ENCODE data around the gene TSPAN16.

The TSPAN16 gene

DNA sequence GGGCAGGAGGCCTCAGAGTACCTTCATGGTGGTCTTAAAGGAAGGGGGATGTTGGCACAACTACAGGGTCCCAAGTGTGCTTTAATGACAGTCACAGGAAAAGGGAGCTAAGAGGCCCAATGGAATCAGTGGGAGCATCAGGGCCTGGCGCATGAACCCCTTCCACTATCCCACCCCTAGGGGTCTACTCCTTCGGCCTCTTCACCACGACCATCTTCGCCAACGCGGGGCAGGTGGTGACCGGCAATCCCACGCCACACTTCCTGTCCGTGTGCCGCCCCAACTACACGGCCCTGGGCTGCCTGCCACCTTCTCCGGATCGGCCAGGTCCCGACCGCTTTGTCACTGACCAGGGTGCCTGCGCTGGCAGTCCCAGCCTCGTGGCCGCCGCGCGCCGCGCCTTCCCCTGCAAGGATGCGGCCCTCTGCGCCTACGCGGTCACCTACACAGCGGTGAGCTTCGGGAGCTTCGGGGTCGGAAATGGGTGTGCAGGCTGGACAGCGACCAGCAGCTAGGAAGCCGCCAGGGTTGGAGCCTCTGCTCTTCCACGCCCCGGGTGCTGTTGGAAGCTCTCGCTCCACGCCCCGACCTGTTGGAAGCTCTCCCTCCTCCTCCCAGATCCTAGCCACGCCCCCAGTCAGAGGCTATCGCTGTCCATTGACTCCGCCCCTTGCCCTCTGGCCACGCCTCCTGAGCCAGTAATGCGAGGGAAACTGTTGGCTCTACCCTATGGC lies 65.2 kb downstream of the TSPAN16 start:
- TF ChIP-seq, protein P1, sequence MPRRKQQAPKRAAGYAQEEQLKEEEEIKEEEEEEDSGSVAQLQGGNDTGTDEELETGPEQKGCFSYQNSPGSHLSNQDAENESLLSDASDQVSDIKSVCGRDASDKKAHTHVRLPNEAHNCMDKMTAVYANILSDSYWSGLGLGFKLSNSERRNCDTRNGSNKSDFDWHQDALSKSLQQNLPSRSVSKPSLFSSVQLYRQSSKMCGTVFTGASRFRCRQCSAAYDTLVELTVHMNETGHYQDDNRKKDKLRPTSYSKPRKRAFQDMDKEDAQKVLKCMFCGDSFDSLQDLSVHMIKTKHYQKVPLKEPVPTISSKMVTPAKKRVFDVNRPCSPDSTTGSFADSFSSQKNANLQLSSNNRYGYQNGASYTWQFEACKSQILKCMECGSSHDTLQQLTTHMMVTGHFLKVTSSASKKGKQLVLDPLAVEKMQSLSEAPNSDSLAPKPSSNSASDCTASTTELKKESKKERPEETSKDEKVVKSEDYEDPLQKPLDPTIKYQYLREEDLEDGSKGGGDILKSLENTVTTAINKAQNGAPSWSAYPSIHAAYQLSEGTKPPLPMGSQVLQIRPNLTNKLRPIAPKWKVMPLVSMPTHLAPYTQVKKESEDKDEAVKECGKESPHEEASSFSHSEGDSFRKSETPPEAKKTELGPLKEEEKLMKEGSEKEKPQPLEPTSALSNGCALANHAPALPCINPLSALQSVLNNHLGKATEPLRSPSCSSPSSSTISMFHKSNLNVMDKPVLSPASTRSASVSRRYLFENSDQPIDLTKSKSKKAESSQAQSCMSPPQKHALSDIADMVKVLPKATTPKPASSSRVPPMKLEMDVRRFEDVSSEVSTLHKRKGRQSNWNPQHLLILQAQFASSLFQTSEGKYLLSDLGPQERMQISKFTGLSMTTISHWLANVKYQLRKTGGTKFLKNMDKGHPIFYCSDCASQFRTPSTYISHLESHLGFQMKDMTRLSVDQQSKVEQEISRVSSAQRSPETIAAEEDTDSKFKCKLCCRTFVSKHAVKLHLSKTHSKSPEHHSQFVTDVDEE (CRISPR knock-in tag; IDR thresholded peaks at IDR 0.05) = no peak
- no peak for TF ChIP-seq ZFP30 (CRISPR knock-in tag; IDR thresholded peaks at IDR 0.05)
- no peak for TF ChIP-seq ZFP3 (CRISPR knock-in tag; IDR thresholded peaks at IDR 0.05)
- no peak for TF ChIP-seq ZC3H10 (CRISPR knock-in tag; IDR thresholded peaks at IDR 0.05)
- TF ChIP-seq GLIS3 (CRISPR knock-in tag; IDR thresholded peaks at IDR 0.05) = no peak
- TF ChIP-seq RARB (CRISPR knock-in tag; IDR thresholded peaks at IDR 0.05) = no peak
- TF ChIP-seq POU6F1 (CRISPR knock-in tag; IDR thresholded peaks at IDR 0.05; ENCODE audit: borderline replicate concordance, low read depth) = no peak
- TF ChIP-seq SNAI2 (CRISPR knock-in tag; IDR thresholded peaks at IDR 0.05) = no peak
- ATAC-seq = no peak

DNA sequence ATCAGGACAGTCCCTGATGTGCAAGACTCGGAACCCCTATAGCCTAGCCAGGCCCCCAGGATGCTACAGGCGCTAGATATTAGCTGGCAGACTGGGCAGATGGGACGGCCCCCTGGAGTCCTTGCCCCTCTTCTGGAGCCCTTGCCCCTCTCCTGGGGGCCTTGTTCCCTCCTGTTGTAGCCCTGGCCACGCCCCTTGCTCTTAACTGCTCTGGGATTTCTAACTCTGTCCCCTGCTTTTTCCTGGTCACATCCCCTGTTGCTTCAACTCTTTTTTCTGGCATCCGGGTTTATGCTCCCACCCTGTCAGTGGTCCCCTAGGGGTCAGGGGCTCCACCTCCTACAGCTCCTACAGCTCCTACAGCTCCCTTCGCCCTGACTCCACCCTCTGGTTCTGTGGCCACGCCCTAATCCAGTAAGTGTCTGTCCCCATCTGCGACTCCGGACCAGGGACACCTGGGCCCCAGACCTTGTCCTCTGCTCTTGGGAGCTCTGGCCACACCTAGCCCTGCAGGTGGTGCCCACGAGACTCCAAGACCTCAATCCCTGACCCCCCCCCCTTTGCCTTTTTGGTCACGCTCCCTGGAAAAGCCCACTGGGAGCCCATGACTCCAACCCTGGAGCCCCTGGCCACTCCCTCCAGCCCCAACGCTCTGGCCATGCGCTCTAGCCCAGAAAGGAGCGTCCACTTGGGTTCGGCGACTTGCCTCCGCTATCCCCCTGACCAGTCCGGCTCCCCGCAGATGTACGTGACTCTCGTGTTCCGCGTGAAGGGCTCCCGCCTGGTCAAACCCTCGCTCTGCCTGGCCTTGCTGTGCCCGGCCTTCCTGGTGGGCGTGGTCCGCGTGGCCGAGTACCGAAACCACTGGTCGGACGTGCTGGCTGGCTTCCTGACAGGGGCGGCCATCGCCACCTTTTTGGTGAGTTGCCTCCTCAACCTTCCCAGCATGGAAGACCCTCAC lies 66.1 kb downstream of the TSPAN16 start:
- ATAC-seq = no peak

DNA sequence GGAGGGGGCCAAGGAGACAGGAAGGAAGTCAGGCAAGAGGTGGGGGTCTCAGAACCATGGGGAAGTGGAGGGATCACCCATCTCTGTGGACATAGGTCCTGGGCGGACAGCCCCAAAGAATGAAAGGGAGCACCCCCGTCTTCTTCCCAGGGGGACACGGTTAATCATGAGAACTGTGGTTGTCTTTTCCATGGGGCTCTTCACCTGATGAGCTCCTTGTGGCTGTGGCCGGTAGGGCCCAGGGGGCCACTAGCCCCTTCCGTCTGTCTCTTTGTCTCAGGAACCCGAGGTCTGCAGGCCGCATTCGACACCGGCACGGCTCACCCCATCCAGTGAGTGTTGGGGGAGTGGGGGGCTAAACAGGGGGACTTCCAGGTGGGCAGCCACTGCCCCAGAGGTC lies 67.9 kb downstream of the TSPAN16 start:
- no peak for TF ChIP-seq ARNTL (CRISPR knock-in tag; IDR thresholded peaks at IDR 0.05; ENCODE audit: borderline replicate concordance, low read depth)
- no peak for TF ChIP-seq ESRRG (CRISPR knock-in tag; IDR thresholded peaks at IDR 0.05)
- TF ChIP-seq CSDC2 (CRISPR knock-in tag; IDR thresholded peaks at IDR 0.05) = no peak
- TF ChIP-seq SNAI2 (CRISPR knock-in tag; IDR thresholded peaks at IDR 0.05) = no peak
- no peak for TF ChIP-seq OSR1 (CRISPR knock-in tag; IDR thresholded peaks at IDR 0.05)

More for the DNA sequence above, 66.1 kb downstream of the TSPAN16 start:
- TF ChIP-seq ZFP3 (CRISPR knock-in tag; IDR thresholded peaks at IDR 0.05) = no peak
- no peak for TF ChIP-seq ZNF70 (CRISPR knock-in tag; IDR thresholded peaks at IDR 0.05)
- no peak for TF ChIP-seq OSR1 (CRISPR knock-in tag; IDR thresholded peaks at IDR 0.05)
- TF ChIP-seq ZC3H10 (CRISPR knock-in tag; IDR thresholded peaks at IDR 0.05) = no peak
- no peak for TF ChIP-seq TCF4 (CRISPR knock-in tag; IDR thresholded peaks at IDR 0.05; ENCODE audit: borderline replicate concordance)
- no peak for TF ChIP-seq CSDC2 (CRISPR knock-in tag; IDR thresholded peaks at IDR 0.05)
- TF ChIP-seq, protein P1 (CRISPR knock-in tag; IDR thresholded peaks at IDR 0.05) = no peak
- no peak for TF ChIP-seq PPARA (CRISPR knock-in tag; IDR thresholded peaks at IDR 0.05; ENCODE audit: borderline replicate concordance)
- no peak for TF ChIP-seq RARB (CRISPR knock-in tag; IDR thresholded peaks at IDR 0.05)
- no peak for TF ChIP-seq BACH2 (CRISPR knock-in tag; IDR thresholded peaks at IDR 0.05; ENCODE audit: borderline replicate concordance)

GRCh38 chr19:11364296-11364904 lies 68.4 kb downstream of the TSPAN16 start:
- no peak for ATAC-seq
- no peak for TF ChIP-seq RARB (CRISPR knock-in tag; IDR thresholded peaks at IDR 0.05)
- TF ChIP-seq, protein P2, sequence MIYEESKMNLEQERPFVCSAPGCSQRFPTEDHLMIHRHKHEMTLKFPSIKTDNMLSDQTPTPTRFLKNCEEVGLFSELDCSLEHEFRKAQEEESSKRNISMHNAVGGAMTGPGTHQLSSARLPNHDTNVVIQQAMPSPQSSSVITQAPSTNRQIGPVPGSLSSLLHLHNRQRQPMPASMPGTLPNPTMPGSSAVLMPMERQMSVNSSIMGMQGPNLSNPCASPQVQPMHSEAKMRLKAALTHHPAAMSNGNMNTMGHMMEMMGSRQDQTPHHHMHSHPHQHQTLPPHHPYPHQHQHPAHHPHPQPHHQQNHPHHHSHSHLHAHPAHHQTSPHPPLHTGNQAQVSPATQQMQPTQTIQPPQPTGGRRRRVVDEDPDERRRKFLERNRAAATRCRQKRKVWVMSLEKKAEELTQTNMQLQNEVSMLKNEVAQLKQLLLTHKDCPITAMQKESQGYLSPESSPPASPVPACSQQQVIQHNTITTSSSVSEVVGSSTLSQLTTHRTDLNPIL (CRISPR knock-in tag; IDR thresholded peaks at IDR 0.05; ENCODE audit: low read depth) = no peak
- TF ChIP-seq ZFP30 (CRISPR knock-in tag; IDR thresholded peaks at IDR 0.05) = no peak
- TF ChIP-seq ZFP3 (CRISPR knock-in tag; IDR thresholded peaks at IDR 0.05) = no peak
- no peak for TF ChIP-seq ISL1 (CRISPR knock-in tag; IDR thresholded peaks at IDR 0.05)
- TF ChIP-seq ZNF70 (CRISPR knock-in tag; IDR thresholded peaks at IDR 0.05) = no peak
- TF ChIP-seq, protein P3, sequence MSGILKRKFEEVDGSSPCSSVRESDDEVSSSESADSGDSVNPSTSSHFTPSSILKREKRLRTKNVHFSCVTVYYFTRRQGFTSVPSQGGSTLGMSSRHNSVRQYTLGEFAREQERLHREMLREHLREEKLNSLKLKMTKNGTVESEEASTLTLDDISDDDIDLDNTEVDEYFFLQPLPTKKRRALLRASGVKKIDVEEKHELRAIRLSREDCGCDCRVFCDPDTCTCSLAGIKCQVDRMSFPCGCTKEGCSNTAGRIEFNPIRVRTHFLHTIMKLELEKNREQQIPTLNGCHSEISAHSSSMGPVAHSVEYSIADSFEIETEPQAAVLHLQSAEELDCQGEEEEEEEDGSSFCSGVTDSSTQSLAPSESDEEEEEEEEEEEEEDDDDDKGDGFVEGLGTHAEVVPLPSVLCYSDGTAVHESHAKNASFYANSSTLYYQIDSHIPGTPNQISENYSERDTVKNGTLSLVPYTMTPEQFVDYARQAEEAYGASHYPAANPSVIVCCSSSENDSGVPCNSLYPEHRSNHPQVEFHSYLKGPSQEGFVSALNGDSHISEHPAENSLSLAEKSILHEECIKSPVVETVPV (CRISPR knock-in tag; IDR thresholded peaks at IDR 0.05) = no peak
- no peak for TF ChIP-seq BACH2 (CRISPR knock-in tag; IDR thresholded peaks at IDR 0.05; ENCODE audit: borderline replicate concordance)
- no peak for TF ChIP-seq ZNF565 (CRISPR knock-in tag; conservative IDR thresholded peaks at IDR 0.05; ENCODE audit: low read depth)
- no peak for TF ChIP-seq ZNF8 (CRISPR knock-in tag; IDR thresholded peaks at IDR 0.05)
- no peak for TF ChIP-seq CSDC2 (CRISPR knock-in tag; IDR thresholded peaks at IDR 0.05)

More for the DNA sequence above, 67.9 kb downstream of the TSPAN16 start:
- no peak for ATAC-seq
